ENCODE results near the gene NCR2. TPM values are rescaled to one million over a fixed set of nuclear protein-coding genes. Genes with fewer than 3 reads are reported as not detected.

Gene NCR2
- polyA plus RNA-seq, 3 donors from 2014 or later, result 0.91 to 0.97 TPM; not detected in 1

Other genes with a start within 250 kb of the NCR2 start
- gene TREML1, start 181.3 kb upstream of the NCR2 start, polyA plus RNA-seq, result 1 to 10 TPM in 2 of 3 donors, not detected in 1; 2.4 to 6.2 TPM
- not detected for gene TREM2, start 172.5 kb upstream of the NCR2 start, polyA plus RNA-seq
- gene TREML2, start 134.5 kb upstream of the NCR2 start, polyA plus RNA-seq, result 1 to 10 TPM in 1 of 3 donors, under 1 TPM in 1, not detected in 1; 0.89 to 1.2 TPM
- not detected for gene TREML4, start 107.3 kb upstream of the NCR2 start, polyA plus RNA-seq
- gene TREM1, start 48.9 kb upstream of the NCR2 start, polyA plus RNA-seq, result 1 to 10 TPM in 1 of 3 donors, not detected in 2; 2.8 TPM
- under 1 TPM; 0.10 to 0.73 (median 0.68) TPM for gene FOXP4, start 210.8 kb downstream of the NCR2 start, polyA plus RNA-seq